H1 (cell line): ENCODE data around the gene GPR141. TPM values are rescaled to one million over a fixed set of nuclear protein-coding genes. Genes with fewer than 3 reads are reported as not detected.

Source experiments
- BACH1 ChIP-seq: IDR thresholded peaks from 2 replicates; pipeline ENCODE4 v1.6.1; 2012; ENCODE audit warnings: low read length, improper control_type of control experiment
- E2F6 ChIP-seq: IDR thresholded peaks from 2 replicates; pipeline ENCODE4 v1.6.1; 2012; ENCODE audit warnings: inconsistent platforms
- JUN ChIP-seq: IDR thresholded peaks from 2 replicates; pipeline ENCODE4 v1.6.1; 2011; ENCODE audit warnings: low read depth, mild to moderate bottlenecking, improper control_type of control experiment, low read length
- MAFK ChIP-seq: IDR thresholded peaks from 2 replicates; pipeline ENCODE4 v1.6.1; 2012; ENCODE audit warnings: low read depth, mild to moderate bottlenecking, improper control_type of control experiment, low read length
- TAF7 ChIP-seq: optimal IDR thresholded peaks from 2 replicates; pipeline ENCODE3; 2011; ENCODE audit warnings: low read depth, mild to moderate bottlenecking, inconsistent platforms, low read length, moderate library complexity, borderline replicate concordance
- TBP ChIP-seq: IDR thresholded peaks from 2 replicates; pipeline ENCODE4 v1.6.1; 2011; ENCODE audit warnings: low read depth, low read length, improper control_type of control experiment
- polyA plus RNA-seq, 7 experiments: library from polyadenylated mRNA; depleted of rRNA in 3 of 7; stranded (reverse) in 5 of 7; unstranded in 2 of 7; fragments of >200 nt in 5 of 7; fragments of 200-250 nt in 2 of 7; gene quantifications; 1 replicate in 5 of 7; 2 replicates in 1 of 7; 4 replicates in 1 of 7; pipeline versions ENCODE4 v1.2.1 to v1.2.3, GENCODE V29; 2011 to 2013; ENCODE audit warnings: missing spikeins in 2 of 7, mixed read lengths in 2 of 7
- total RNA-seq: library from RNA; stranded (reverse); fragmentation: NEBNext Ultra II Directional; extraction: Animal tissue kit (Norgen Biotek cat#: 25700); gene quantifications from 2 replicates; pipeline ENCODE4 v1.2.1, GENCODE V29; 2021

The GPR141 gene
- total and polyA plus RNA-seq, 2 of the 8 experiments (the other 6 are each of a cell fraction or from before 2014, with no cell fraction given), result 0.45 to 1.0 TPM

GRCh38 chr7:37645282-37646050 lies 38.1 kb upstream of the GPR141 start (continued):
- TF ChIP-seq TAF7 (no peak), TBP (no peak), E2F6 (no peak), JUN (no peak), BACH1 (no peak), MAFK (no peak)
